SW480 (cell line): ENCODE measurements around the gene MPP2.
A peak's percentile ranks its signal among the peaks of the same experiment; 100 is the strongest.
"Not testable (repeated sequence)": the region's sequence is repeated elsewhere in the genome, so short reads cannot be mapped to it uniquely, and the experiment has no call there.

Experiments
- DNase-seq: peaks from one replicate; pipeline ENCODE4 v3.0.0-alpha.2; 2016; ENCODE audit warnings: low spot score

Gene MPP2, protein sequence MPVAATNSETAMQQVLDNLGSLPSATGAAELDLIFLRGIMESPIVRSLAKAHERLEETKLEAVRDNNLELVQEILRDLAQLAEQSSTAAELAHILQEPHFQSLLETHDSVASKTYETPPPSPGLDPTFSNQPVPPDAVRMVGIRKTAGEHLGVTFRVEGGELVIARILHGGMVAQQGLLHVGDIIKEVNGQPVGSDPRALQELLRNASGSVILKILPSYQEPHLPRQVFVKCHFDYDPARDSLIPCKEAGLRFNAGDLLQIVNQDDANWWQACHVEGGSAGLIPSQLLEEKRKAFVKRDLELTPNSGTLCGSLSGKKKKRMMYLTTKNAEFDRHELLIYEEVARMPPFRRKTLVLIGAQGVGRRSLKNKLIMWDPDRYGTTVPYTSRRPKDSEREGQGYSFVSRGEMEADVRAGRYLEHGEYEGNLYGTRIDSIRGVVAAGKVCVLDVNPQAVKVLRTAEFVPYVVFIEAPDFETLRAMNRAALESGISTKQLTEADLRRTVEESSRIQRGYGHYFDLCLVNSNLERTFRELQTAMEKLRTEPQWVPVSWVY

DNA sequence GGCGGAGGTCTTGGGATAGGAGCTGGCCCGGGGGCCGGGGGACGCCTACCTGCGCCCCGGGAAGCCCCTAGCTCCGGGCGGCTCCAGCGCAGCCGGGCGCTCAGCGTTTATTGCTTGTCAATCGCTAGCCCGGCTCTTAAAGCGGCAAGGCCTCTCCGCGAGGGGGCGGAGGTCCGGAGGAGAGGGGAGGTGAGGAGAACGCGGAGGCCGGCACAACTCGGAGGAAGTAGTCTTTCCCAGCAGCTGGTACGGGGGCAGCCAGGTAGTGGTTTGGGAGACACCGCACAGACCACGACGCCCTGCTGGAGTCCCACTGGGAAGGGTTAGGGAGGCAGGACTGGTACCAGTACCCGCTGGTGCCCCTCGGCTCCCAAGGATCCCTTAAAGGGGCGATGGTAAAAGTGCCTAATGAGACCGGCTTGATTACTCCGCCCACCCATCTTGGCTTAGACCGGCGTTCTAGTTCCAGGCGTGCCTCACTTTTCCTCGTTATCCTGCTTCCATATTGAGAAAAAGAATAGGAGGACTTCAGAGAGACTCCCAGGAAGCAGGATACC lies at the start of gene MPP2:
MPP2 (minus strand) TSS at position 112 of the 557 bp plus-strand sequence. CDS start 3,076 bp downstream, outside the sequence.
- peak; percentile 49 for DNase-seq

GRCh38 chr17:43956222-43956621 lies 48.9 kb upstream of the MPP2 start:
- DNase-seq, result no peak

GRCh38 chr17:43953746-43954145 lies 46.4 kb upstream of the MPP2 start, which contains the start of gene PYY:
TSS of gene PYY (minus strand) at chr17:43953940. CDS start at chr17:43953483, 457 bp downstream.
- no peak for DNase-seq

DNA sequence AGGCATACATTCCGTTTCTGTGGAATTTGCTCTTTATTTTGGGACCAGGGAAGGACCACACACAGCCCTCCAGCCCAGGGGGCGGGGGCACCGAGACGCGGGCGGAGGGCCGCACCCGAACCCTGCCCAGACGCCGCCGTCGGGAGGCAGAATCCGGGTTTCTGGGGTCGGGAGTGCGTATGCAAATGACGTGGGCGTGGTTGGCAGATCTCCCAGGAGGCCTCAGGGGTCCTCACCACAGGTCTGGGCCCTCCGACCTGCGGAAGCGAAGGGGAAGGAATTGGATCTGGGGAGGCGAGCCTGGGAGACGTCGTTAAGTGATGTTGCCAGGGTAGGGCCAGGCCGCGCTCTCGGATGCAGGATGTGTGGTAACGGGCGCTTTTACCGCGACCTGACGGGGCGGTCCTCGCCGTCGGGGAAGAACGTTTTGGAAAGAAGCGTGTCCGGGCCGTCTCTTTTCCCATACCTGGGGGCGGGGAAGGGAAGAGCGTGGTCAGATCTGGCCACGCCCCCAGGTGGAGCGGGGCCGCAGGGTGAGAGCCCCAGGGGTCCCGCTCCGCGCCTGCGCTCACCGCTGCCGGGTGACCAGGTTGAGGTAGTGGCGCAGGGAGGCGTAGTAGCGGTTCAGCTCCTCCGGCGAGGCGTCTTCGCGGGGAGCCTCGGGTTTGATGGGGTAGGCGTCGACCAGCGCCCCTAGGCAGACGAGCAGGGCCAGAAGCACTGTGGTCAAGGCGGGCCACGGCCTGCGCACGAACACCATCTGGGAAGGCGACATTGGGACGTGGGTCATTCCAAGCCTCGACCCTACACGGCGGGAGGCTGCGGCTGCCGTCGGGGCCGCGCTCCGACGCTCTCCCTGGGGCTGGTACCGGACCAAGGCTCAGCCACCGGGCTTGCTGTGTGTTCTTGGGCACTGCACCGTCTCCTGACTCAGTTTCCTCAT lies 45.7 kb upstream of the MPP2 start:
- DNase-seq, result no peak

- DNase-seq, result no peak
Measured at GRCh38 chr17:43952351-43952723, 45.0 kb upstream of the MPP2 start.

DNA sequence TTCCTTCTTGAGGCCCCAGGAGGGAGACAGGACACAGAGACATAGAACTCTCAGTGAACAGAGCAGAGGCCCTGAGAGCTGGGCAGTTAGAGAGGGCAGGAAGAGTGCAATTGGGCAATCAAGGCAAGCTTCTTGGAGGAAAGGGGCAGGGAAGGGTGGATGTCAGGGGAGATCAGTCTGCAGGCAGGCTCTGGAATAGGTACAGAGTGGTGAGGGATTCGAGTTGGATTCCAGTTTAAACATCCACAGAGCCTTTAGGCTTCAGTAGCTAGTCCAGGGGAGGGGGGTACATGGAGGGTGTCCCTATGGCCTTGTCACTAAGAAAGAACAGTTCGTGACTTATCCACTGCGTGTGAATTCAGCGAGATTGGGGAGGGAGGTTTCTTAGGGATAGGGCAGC lies 44.4 kb upstream of the MPP2 start:
- no peak for DNase-seq

- DNase-seq, result no peak
Measured at GRCh38 chr17:43950554-43950953, 43.2 kb upstream of the MPP2 start.

GRCh38 chr17:43949781-43950180 lies 42.4 kb upstream of the MPP2 start:
- no peak for DNase-seq

- no peak for DNase-seq
Measured at GRCh38 chr17:43946781-43947180, 39.4 kb upstream of the MPP2 start.

DNA sequence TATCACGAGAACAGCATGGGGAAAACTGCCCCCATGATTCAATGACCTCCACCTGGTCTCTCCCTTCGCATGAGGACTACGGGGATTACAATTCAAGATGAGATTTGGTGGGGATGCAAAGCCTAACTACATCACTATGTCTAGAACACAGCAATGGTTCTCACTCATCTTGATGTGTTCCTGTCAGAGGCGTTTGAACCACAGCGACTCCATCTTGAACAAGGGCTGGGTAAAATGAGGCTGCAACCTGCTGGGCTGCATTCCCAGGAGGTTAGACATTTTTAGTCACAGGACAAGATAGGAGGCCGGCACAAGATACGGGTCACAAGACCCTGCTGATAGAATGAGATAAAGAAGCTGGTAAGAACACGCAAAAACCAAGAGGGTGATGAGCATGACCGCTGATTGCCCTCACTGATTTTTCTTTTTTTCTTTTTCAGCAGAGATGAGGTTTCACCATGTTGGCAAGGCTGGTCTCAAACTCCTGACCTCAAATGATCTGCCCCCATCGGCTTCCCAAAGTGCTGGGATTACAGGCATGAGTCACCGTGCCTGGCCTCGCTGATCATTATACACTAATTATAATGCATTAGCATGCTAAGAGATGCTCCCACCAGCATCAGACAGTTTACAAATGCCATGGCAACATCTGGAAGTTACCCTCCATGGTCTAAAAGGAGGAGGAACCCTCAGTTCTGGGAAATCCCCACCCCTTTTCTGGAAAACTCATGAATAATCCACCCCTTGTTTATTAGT lies 37.9 kb upstream of the MPP2 start:
- DNase-seq, result no peak

- DNase-seq, result no peak
Measured at GRCh38 chr17:43942051-43942685, 34.8 kb upstream of the MPP2 start, which contains the start of gene PPY. TSS of gene PPY (minus strand) at chr17:43942476. CDS start at chr17:43941654, 822 bp downstream.

DNA sequence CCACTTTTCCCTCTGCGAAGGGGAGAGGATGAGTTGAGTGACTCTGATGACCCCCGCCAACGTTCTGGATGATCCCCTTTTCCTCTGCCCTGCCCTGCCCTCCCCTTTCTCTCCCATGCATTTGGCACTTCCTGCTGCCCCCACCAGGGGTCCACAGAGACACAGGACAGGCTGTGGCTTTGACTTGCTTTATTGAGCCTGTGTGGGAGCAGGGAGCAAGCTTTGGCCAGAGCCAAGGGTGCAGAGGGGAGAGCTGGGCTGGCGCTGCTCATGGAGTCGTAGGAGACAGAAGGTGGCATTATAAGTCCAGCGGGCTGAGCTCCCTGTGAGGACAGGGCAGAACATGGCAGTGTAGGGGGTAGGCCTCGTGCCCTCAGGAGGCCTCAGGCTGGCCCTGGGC lies 33.3 kb upstream of the MPP2 start:
- peak; percentile 28 for DNase-seq

GRCh38 chr17:43939886-43940285 lies 32.5 kb upstream of the MPP2 start:
- no peak for DNase-seq

GRCh38 chr17:43939452-43939851 lies 32.1 kb upstream of the MPP2 start:
- not testable (repeated sequence) for DNase-seq

- DNase-seq, result no peak
Measured at GRCh38 chr17:43938838-43939182, 31.5 kb upstream of the MPP2 start.

- no peak for DNase-seq
Measured at GRCh38 chr17:43936434-43936833, 29.1 kb upstream of the MPP2 start.

GRCh38 chr17:43935926-43936261 lies 28.6 kb upstream of the MPP2 start:
- DNase-seq, result no peak

DNA sequence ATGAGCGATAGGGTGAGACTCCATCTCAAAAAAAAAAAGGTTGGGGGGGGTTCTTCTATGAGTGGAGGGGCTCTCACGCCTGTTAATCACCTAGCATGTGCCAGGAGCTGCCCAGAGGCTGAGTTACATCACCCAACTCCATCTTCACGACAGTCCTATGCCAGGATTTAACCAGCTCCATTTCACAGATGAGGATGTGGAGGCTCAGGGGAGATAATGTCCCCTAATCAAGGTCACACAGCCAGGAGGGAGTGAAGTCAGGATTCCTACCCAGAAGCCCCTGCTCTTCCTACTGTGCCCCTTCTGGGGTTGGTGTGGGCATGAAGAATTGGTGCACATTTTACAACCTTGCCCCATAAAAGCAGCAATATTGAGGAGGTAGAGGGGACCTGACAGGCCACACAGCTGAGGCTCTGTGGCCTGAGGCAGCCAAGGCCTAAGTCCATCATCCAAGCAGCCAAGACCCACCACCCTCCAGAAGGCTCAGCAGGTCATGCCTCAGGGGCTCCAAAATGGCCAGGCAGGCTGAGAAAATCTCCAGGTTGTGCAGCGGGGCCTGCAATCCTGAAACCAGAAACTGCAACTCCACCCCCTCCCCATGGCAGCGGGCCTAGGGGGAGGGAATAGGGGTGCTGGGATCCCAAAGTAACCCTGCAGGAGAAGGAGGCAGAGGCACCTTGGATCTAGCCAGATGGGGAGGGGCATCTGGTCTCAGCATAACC lies 28.0 kb upstream of the MPP2 start:
- DNase-seq, result no peak

GRCh38 chr17:43932923-43933322 lies 25.6 kb upstream of the MPP2 start:
- no peak for DNase-seq

DNA sequence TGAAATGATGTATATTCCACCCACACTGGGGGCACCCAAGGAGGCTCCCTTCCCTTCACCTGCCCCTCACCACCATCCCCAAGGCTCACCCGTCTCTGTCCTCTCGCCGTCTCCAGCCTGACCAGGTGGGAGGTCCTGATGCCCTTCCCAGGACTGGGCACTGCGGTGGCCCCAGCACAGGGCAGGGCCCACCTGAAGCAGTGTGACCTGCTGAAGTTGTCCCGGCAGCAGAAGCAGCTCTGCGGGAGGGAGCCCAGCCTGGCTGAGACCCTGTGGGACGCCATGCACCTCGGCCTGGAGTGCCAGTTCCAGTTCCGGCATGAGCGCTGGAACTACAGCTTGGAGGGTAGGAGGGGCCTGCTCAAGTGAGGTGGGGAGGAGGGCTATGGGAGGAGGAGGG lies 25.0 kb upstream of the MPP2 start:
- no peak for DNase-seq
